Neural cell (in vitro differentiated cells): ENCODE data around the gene BEND7. TPM values are rescaled to one million over a fixed set of nuclear protein-coding genes. Genes with fewer than 3 reads are reported as not detected.

Source experiments
- H2AFZ ChIP-seq: fragments of 200-600, 300-800 bp; sonication (generic), shearing (Covaris generic); 2 replicates; pipeline ENCODE4 v1.6.0; 2014; ENCODE audit warnings: low read depth, mild to moderate bottlenecking, antibody characterized with exemption, low read length, moderate library complexity
- H3F3A ChIP-seq: fragments of 200-600 bp; shearing (Covaris generic); 2 replicates; pipeline ENCODE4 v1.6.1; 2016; ENCODE audit warnings: mild to moderate bottlenecking, moderate library complexity, mixed read lengths, antibody characterized with exemption, low read length; ENCODE audit not compliant: insufficient read depth, poor library complexity, severe bottlenecking
- H3K27ac ChIP-seq: fragments of 200-600, 300-800 bp; sonication (generic), shearing (Covaris generic); 2 replicates; pipeline ENCODE4 v1.5.1; 2014; ENCODE audit warnings: mild to moderate bottlenecking, low read length, moderate library complexity
- H3K27me3 ChIP-seq: fragments of 300-800, 200-600 bp; sonication (generic), shearing (Covaris generic); 2 replicates; pipeline ENCODE4 v1.6.0; 2014; ENCODE audit warnings: mild to moderate bottlenecking, low read depth, low read length, moderate library complexity; ENCODE audit not compliant: insufficient read depth
- H3K36me3 ChIP-seq: fragments of 300-800, 200-600 bp; sonication (generic), shearing (Covaris generic); 2 replicates; pipeline ENCODE4 v1.5.1; 2014; ENCODE audit warnings: mild to moderate bottlenecking, antibody characterized with exemption, low read length, moderate library complexity; ENCODE audit not compliant: insufficient read depth
- H3K4me2 ChIP-seq: fragments of 300-800, 200-600 bp; sonication (generic), shearing (Covaris generic); 2 replicates; pipeline ENCODE4 v1.6.0; 2014; ENCODE audit warnings: mild to moderate bottlenecking, low read length
- H3K4me3 ChIP-seq: fragments of 300-800, 200-600 bp; sonication (generic), shearing (Covaris generic); 2 replicates; pipeline ENCODE4 v1.5.1; 2014; ENCODE audit warnings: mild to moderate bottlenecking, low read length, moderate library complexity
- H3K79me2 ChIP-seq: fragments of 200-600 bp; shearing (Covaris generic); replicated peaks from 2 replicates; pipeline ENCODE4 v1.6.0; 2014; ENCODE audit warnings: mild to moderate bottlenecking, low read length, moderate library complexity; ENCODE audit not compliant: insufficient read depth
- H3K9ac ChIP-seq: fragments of 300-800, 200-600 bp; sonication (generic), shearing (Covaris generic); 2 replicates; pipeline ENCODE4 v1.6.1; 2016; ENCODE audit warnings: mild to moderate bottlenecking, low read length, mixed read lengths
- H3K9me2 ChIP-seq: fragments of 200-600 bp; shearing (Covaris generic); 2 replicates; pipeline ENCODE4 v1.6.1; 2016; ENCODE audit warnings: mild to moderate bottlenecking, low read length, mixed read lengths; ENCODE audit not compliant: insufficient read depth
- H3K9me3 ChIP-seq: fragments of 200-600, 300-800 bp; sonication (generic), shearing (Covaris generic); 2 replicates; pipeline ENCODE4 v1.6.1; 2016; ENCODE audit warnings: mild to moderate bottlenecking, mixed run types, low read length, moderate library complexity, mixed read lengths
- H4K20me1 ChIP-seq: fragments of 200-600 bp; shearing (Covaris generic); 2 replicates; pipeline ENCODE4 v1.6.1; 2016; ENCODE audit warnings: mild to moderate bottlenecking, mixed run types; ENCODE audit not compliant: insufficient read depth
- EP300 ChIP-seq: fragments of 450-650 bp; conservative IDR thresholded peaks from 2 replicates; pipeline ENCODE4 v1.6.1; 2014; ENCODE audit warnings: antibody characterized with exemption, mild to moderate bottlenecking, moderate library complexity; ENCODE audit not compliant: poor library complexity, severe bottlenecking
- EZH2 ChIP-seq: fragments of 200-600, 300-800 bp; shearing (Covaris generic), sonication (generic); IDR thresholded peaks from 2 replicates; pipeline ENCODE4 v1.6.1; 2014; ENCODE audit warnings: antibody characterized with exemption, low read length, borderline replicate concordance, mild to moderate bottlenecking; ENCODE audit not compliant: insufficient read depth, poor library complexity, severe bottlenecking
- MXI1 ChIP-seq: fragments of 450-650 bp; conservative IDR thresholded peaks from 2 replicates; pipeline ENCODE4 v1.6.1; 2014; ENCODE audit warnings: antibody characterized with exemption, mild to moderate bottlenecking; ENCODE audit not compliant: poor library complexity, severe bottlenecking
- POLR2AphosphoS5 ChIP-seq: IDR thresholded peaks from 2 replicates; pipeline ENCODE4 v1.6.1; 2012
- RAD21 ChIP-seq: fragments of 450-650 bp; conservative IDR thresholded peaks from 2 replicates; pipeline ENCODE4 v1.6.1; 2014; ENCODE audit warnings: antibody characterized with exemption, mild to moderate bottlenecking, moderate library complexity
- REST ChIP-seq: IDR thresholded peaks from 2 replicates; pipeline ENCODE4 v1.6.1; 2012; ENCODE audit warnings: borderline replicate concordance
- SMC3 ChIP-seq: fragments of 450-650 bp; conservative IDR thresholded peaks from 2 replicates; pipeline ENCODE4 v1.6.1; 2014; ENCODE audit warnings: antibody characterized with exemption, mild to moderate bottlenecking, moderate library complexity; ENCODE audit not compliant: poor library complexity
- TAF1 ChIP-seq: IDR thresholded peaks from 2 replicates; pipeline ENCODE4 v1.6.1; 2012; ENCODE audit warnings: low read depth
- polyA plus RNA-seq: library from polyadenylated mRNA; depleted of rRNA; stranded (reverse); fragments of >200 nt; gene quantifications from 2 replicates; pipeline ENCODE4 v1.2.3, GENCODE V29; 2014
- TF ChIP-seq, protein P1 (sequence below): fragments of 450-650 bp; IDR thresholded peaks from 2 replicates; pipeline ENCODE4 v1.5.1; 2014; ENCODE audit warnings: antibody characterized with exemption, mild to moderate bottlenecking, moderate library complexity; ENCODE audit not compliant: poor library complexity, severe bottlenecking

BEND7 gene
- polyA plus RNA-seq, 1 donor from 2014 or later: 5.1 TPM

DNA sequence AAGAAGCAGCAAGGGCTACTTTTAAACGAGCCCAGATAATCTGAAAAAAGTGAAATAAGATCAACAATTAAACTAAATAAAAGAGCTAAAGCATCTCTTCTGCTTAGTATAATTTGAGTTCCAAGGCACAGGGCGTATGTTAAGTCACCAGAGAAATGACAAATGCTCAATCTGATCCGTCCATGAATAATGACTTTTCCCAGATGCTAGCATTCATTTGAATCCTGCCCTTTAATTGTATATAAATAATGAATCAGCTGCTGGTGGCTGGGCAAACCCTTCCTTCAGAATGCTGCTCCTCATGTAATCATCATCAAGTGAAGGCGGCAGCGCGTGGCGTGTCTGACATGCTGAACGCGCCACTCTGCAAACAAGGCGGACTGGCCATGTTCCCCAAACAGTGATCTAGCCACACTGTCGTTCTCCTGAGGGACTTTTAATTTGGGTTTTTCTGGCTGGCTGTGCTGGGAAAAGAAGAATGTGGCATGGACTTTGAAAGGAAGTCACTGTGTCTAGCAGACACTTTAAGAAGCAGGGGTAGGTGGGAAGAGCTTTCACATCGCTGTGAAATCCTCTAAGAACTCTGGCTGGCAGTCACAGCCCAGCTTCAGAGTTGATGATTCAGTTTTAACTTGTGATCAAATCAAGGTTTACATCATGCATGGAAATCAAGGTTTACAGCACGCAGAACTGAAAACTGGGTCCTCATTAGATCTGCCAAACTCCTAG lies 70.7 kb downstream of the BEND7 start:
- Histone ChIP-seq H4K20me1 (no peaks in the 10 kb centered on the region), H3K27ac (no peak overlapping the region), H3F3A (no peaks in the 10 kb centered on the region), H3K9ac (no peak overlapping the region), H3K27me3 (no peaks in the 10 kb centered on the region), H3K79me2 (no peaks in the 10 kb centered on the region), H3K36me3 (no peaks in the 10 kb centered on the region), H3K9me3 (no peaks in the 10 kb centered on the region), H2AFZ (no peak overlapping the region), H3K9me2 (no peaks in the 10 kb centered on the region), H3K4me3 (no peak overlapping the region), H3K4me2 (no peak overlapping the region)
- TF ChIP-seq, protein P1, sequence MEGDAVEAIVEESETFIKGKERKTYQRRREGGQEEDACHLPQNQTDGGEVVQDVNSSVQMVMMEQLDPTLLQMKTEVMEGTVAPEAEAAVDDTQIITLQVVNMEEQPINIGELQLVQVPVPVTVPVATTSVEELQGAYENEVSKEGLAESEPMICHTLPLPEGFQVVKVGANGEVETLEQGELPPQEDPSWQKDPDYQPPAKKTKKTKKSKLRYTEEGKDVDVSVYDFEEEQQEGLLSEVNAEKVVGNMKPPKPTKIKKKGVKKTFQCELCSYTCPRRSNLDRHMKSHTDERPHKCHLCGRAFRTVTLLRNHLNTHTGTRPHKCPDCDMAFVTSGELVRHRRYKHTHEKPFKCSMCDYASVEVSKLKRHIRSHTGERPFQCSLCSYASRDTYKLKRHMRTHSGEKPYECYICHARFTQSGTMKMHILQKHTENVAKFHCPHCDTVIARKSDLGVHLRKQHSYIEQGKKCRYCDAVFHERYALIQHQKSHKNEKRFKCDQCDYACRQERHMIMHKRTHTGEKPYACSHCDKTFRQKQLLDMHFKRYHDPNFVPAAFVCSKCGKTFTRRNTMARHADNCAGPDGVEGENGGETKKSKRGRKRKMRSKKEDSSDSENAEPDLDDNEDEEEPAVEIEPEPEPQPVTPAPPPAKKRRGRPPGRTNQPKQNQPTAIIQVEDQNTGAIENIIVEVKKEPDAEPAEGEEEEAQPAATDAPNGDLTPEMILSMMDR: no peak
- TF ChIP-seq EZH2 (no peak), POLR2AphosphoS5 (no peak), EP300 (no peak), SMC3 (no peak), TAF1 (no peak), RAD21 (no peak), MXI1 (no peak), REST (no peak)

DNA sequence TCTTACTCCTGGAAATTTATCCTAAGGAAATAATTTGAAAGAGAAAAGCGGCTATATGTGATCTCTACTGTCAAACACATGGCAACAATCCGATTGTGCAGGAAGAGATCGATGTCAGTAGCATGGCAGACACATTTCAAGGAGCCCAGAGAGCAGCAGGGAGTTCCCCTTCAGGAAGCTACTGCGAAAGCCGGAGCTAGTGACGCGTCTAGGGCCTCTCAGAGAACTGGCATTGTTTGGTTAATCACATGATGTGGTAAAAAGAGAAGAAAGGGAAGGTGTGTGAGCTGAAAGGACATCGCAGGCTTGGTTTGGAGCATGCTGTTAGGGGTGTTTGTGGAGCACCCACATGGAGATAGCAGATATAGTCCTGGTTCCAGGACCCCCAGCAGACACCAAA lies 74.9 kb downstream of the BEND7 start:
- H2AFZ ChIP-seq: no peak overlapping the region

More for the DNA sequence above, 74.9 kb downstream of the BEND7 start:
- Histone ChIP-seq H3K27ac (no peak overlapping the region), H3K79me2 (no peaks in the 10 kb centered on the region), H3K9ac (no peak overlapping the region), H3K9me2 (no peaks in the 10 kb centered on the region), H3F3A (no peaks in the 10 kb centered on the region), H3K4me3 (no peak overlapping the region), H3K36me3 (no peaks in the 10 kb centered on the region), H4K20me1 (no peaks in the 10 kb centered on the region), H3K9me3 (no peaks in the 10 kb centered on the region), H3K27me3 (no peaks in the 10 kb centered on the region), H3K4me2 (no peak overlapping the region)
- no peak for TF ChIP-seq POLR2AphosphoS5
- no peak for TF ChIP-seq EP300
- TF ChIP-seq REST: no peak
- TF ChIP-seq RAD21: no peak
- TF ChIP-seq EZH2: no peak
